HG03342 (cell line): ENCODE measurements around the gene PLPPR2.
"Not testable (repeated sequence)": the region's sequence is repeated elsewhere in the genome, so short reads cannot be mapped to it uniquely, and the experiment has no call there.

Source experiments
- ATAC-seq: cut with Tn5 transposase; IDR thresholded peaks from one replicate; pipeline ENCODE4 v1.9.1; 2021; ENCODE audit warnings: mild to moderate bottlenecking, moderate library complexity; ENCODE audit not compliant: unreplicated experiment

Gene PLPPR2

DNA sequence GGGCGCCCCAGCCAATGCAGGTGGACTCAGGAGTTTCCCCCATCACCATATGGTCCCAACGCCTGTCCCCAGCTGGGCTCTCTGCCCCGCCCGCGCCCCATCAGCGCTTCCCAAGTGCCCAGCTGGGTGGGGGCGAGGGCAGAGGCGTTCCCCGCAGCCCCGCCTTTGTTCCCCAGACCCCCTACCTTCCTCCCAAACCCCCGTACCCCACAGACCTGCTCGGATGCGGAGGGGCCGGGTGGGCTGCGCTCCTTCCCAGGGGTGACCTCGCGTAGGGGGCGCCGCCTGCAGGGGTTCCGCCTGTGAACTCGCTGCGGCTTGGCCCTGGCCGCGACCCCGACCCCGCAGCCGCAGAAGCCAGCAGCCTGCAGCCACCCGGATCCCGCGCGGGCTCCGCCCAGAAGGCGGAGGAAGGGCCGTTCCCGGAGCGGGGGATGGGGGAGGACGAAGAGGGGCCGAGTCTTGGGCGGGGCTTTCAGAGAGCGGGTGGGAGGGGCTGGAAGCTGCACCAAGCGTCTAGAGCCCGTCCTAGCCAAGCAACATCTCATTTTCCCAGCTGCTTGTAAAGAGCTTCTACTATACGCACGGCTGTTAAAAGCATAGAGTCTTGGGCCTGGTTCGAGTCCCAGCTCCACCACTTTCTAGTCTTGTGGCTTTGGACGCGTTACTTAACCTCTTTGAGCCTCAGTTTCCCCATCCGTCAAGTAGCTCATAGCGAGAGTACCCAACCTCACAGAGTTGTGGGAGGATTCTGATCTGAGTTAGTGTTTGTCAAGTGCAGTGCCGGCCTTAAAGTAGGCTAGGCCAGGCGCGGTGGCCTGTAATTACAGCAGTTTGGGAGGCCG is 15.8 kb upstream of the PLPPR2 start, which contains the start of gene RAB3D:
Gene RAB3D, minus strand, starts transcription at position 404 of the 845 bp plus-strand sequence. CDS start 2,258 bp downstream, outside the sequence.
- ATAC-seq: peak; percentile 69

GRCh38 chr19:11340099-11340467 is 15.1 kb upstream of the PLPPR2 start:
- ATAC-seq: not testable (repeated sequence)

- no peak for ATAC-seq
Measured at GRCh38 chr19:11342429-11342828, 12.8 kb upstream of the PLPPR2 start.

DNA sequence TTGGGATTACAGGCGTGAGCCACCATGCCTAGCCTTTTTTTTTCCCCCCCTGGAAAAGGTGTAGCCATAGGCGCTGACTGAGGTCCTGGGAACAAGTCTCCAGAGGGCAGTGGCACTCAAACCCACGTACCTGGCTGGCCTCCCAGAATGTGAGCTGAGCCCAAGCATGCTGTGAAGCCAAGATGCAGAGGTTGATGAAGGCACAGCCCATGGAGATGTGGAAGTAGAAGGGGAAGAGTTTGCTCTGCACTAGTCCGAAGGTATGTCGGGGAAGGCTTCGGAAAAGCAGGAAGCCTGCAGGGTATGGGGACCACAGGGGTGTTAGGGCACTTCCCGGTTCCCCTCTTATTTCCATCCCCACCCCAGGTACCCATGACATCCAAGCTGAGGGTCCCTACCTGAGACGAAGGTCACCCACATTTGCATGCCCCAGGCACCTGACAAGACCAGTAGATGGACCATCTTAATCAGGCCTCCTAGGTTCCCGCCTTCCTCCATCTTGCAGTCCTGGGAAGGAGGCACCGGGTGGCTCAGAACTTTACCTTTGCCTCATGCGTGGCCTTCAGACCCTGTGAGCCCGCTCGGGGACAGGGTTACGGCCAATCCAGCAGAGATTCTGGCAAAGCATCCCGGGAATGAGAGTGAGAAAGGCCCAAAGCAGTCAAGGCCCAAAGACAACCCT is 10.0 kb upstream of the PLPPR2 start:
- ATAC-seq: no peak

DNA sequence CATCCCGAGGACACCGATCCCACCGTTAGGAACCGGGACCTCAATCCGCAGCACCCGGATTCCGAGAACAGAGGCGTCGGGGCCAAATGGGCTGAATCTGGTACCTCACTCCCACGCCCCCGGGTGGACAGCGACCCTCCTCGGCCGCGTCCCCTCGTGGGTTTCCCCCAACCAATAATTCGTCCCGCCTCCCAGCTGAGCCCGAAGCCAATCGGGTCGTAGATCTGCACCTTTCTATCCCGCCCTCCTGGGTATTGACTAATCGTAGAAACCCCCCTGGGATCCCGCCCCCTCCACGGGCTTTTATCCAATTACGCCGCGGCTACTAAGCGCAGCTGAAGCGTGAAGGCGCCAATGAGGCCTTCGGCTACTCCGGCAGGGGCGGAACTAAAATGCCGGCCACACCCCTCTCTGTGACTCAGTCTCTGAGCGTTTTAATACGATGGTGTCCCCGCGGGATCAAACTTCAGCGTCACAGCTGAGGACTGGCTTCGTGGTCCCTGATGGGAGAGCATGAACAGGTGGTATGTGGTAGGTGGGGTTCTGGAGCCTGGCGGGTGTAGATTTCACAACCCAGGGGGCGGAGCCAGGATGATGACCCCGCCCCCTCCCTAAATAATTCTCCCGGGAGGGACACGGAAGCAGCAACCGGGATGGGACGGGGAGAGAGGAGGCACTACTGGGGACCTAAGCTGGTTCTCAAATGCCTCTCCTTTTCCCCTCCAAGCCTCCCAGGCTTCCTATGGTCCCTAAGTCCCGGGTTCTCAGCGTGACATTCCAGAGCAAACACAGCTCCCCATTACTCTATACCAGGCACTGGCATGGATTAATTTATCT is 8.9 kb upstream of the PLPPR2 start, which contains the start of the genes CCDC159 and TMEM205:
Gene CCDC159, plus strand, starts transcription at position 416 of the 837 bp plus-strand sequence. Its CDS starts 88 bp downstream, at position 504.
Gene TMEM205, minus strand, starts transcription at position 165 of the 837 bp plus-strand sequence. CDS start 649 bp downstream, outside the sequence.
- peak; percentile 87 for ATAC-seq

DNA sequence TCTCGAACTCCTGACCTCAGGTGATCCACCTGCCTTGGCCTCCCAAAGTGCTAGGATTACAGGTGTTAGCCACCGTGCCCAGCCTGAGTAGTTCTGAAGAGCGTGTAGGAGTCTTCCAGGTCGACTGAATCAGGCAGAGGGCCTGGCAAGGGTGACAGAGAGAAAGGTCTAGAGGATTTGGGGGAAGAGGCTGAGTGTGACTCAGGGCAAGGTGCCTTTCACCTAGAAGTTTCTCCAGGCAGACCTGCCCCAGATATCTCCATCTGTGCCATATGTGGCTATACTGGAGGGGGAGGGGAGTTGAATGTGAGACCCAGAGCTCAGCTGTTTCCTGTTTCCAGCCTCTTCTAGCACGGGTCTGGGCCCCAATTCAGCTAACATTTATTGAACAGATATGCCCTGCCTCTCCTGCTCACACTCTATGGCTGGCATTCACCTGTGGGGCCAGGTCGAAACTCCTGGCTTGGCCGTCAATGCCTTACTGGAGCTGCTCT is 7.6 kb upstream of the PLPPR2 start:
- no peak for ATAC-seq

GRCh38 chr19:11349171-11349570 is 6.1 kb upstream of the PLPPR2 start:
- ATAC-seq: no peak

DNA sequence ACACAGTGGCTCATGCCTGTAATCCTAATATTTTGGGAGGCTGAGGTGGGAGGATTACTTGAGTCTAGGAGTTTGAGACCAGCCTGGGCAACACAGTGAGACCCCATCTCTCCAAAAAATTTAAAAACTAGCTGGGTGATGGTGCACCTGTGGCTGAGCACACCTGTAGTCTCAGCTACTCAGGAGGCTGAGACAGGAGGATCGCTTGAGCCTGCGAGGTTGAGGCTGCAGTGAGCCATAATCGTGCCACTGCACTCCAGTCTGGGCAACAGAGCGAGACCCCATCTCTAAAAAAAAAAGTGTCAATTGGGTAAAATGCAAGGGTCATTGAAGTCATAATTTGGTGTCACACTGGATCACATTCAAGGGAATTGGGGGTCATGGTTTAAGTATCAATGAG is 1.1 kb upstream of the PLPPR2 start:
- not testable (repeated sequence) for ATAC-seq

- no peak for ATAC-seq
Measured at GRCh38 chr19:11356074-11356397, 804 bp downstream of the PLPPR2 start.

- ATAC-seq: no peak
Measured at GRCh38 chr19:11356676-11357550, 1.7 kb downstream of the PLPPR2 start.

DNA sequence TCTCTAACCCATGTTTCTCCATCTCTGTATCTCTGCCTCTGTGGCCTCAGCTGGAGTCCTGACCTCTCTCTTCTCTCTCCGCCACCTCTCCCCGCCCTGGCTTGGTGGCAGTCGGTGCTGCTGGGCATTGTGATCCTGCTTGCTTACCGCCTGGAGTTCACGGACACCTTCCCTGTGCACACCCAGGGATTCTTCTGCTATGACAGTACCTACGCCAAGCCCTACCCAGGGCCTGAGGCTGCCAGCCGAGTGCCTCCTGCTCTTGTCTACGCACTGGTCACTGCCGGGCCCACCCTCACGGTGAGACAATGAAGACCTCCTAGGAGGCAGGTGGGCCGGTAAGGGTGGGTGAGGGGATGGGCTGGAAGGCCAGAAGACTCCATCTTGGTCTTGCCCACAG is 4.2 kb downstream of the PLPPR2 start:
- ATAC-seq: no peak

DNA sequence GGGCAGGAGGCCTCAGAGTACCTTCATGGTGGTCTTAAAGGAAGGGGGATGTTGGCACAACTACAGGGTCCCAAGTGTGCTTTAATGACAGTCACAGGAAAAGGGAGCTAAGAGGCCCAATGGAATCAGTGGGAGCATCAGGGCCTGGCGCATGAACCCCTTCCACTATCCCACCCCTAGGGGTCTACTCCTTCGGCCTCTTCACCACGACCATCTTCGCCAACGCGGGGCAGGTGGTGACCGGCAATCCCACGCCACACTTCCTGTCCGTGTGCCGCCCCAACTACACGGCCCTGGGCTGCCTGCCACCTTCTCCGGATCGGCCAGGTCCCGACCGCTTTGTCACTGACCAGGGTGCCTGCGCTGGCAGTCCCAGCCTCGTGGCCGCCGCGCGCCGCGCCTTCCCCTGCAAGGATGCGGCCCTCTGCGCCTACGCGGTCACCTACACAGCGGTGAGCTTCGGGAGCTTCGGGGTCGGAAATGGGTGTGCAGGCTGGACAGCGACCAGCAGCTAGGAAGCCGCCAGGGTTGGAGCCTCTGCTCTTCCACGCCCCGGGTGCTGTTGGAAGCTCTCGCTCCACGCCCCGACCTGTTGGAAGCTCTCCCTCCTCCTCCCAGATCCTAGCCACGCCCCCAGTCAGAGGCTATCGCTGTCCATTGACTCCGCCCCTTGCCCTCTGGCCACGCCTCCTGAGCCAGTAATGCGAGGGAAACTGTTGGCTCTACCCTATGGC is 6.0 kb downstream of the PLPPR2 start:
- ATAC-seq: no peak

DNA sequence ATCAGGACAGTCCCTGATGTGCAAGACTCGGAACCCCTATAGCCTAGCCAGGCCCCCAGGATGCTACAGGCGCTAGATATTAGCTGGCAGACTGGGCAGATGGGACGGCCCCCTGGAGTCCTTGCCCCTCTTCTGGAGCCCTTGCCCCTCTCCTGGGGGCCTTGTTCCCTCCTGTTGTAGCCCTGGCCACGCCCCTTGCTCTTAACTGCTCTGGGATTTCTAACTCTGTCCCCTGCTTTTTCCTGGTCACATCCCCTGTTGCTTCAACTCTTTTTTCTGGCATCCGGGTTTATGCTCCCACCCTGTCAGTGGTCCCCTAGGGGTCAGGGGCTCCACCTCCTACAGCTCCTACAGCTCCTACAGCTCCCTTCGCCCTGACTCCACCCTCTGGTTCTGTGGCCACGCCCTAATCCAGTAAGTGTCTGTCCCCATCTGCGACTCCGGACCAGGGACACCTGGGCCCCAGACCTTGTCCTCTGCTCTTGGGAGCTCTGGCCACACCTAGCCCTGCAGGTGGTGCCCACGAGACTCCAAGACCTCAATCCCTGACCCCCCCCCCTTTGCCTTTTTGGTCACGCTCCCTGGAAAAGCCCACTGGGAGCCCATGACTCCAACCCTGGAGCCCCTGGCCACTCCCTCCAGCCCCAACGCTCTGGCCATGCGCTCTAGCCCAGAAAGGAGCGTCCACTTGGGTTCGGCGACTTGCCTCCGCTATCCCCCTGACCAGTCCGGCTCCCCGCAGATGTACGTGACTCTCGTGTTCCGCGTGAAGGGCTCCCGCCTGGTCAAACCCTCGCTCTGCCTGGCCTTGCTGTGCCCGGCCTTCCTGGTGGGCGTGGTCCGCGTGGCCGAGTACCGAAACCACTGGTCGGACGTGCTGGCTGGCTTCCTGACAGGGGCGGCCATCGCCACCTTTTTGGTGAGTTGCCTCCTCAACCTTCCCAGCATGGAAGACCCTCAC is 6.8 kb downstream of the PLPPR2 start:
- no peak for ATAC-seq

- no peak for ATAC-seq
Measured at GRCh38 chr19:11363881-11364280, 8.6 kb downstream of the PLPPR2 start.

GRCh38 chr19:11364296-11364904 is 9.2 kb downstream of the PLPPR2 start:
- ATAC-seq: no peak

GRCh38 chr19:11364935-11365334 is 9.7 kb downstream of the PLPPR2 start:
- no peak for ATAC-seq

GRCh38 chr19:11365557-11366117 is 10.4 kb downstream of the PLPPR2 start:
- ATAC-seq: no peak
